Ishikawa (cell line): ENCODE measurements around the gene ZNF774.

Source experiments
- CEBPB ChIP-seq: IDR thresholded peaks from 2 replicates; pipeline ENCODE4 v1.6.1; 2012
- CREB1 ChIP-seq: IDR thresholded peaks from 2 replicates; pipeline ENCODE4 v1.6.1; 2012; ENCODE audit warnings: low read depth
- EGR1 ChIP-seq: IDR thresholded peaks from 2 replicates; pipeline ENCODE4 v1.6.1; 2012
- EP300 ChIP-seq: IDR thresholded peaks from 2 replicates; pipeline ENCODE4 v1.6.1; 2012; ENCODE audit warnings: borderline replicate concordance
- FOXM1 ChIP-seq: IDR thresholded peaks from 2 replicates; pipeline ENCODE4 v1.6.1; 2012; ENCODE audit warnings: low read depth, borderline replicate concordance
- MAX ChIP-seq: IDR thresholded peaks from 2 replicates; pipeline ENCODE4 v1.6.1; 2012
- NFIC ChIP-seq: IDR thresholded peaks from 2 replicates; pipeline ENCODE4 v1.6.1; 2012
- RAD21 ChIP-seq: IDR thresholded peaks from 2 replicates; pipeline ENCODE4 v1.6.1; 2012; ENCODE audit warnings: low read depth
- REST ChIP-seq: IDR thresholded peaks from 2 replicates; pipeline ENCODE4 v1.6.1; 2012; ENCODE audit warnings: low read depth, mild to moderate bottlenecking
- TAF1 ChIP-seq: IDR thresholded peaks from 2 replicates; pipeline ENCODE4 v1.6.1; 2012; ENCODE audit warnings: low read depth, mild to moderate bottlenecking
- TCF12 ChIP-seq: IDR thresholded peaks from 2 replicates; pipeline ENCODE4 v1.6.1; 2012; ENCODE audit warnings: low read depth
- TEAD4 ChIP-seq: IDR thresholded peaks from 2 replicates; pipeline ENCODE4 v1.6.1; 2012
- USF1 ChIP-seq: IDR thresholded peaks from 2 replicates; pipeline ENCODE4 v1.6.1; 2012
- YY1 ChIP-seq: IDR thresholded peaks from 2 replicates; pipeline ENCODE4 v1.6.1; 2012; ENCODE audit warnings: low read depth
- ZBTB7A ChIP-seq: IDR thresholded peaks from 2 replicates; pipeline ENCODE4 v1.6.1; 2012; ENCODE audit warnings: low read depth

ZNF774 gene

GRCh38 chr15:90400005-90400758, 48.1 kb downstream of the ZNF774 start:
- TF ChIP-seq REST (no peak), EP300 (no peak), CREB1 (no peak), CEBPB (no peak), MAX (no peak)

- TF ChIP-seq TEAD4, result 0 out of 2 replicates have a peak, but pooled peaks have one; percentile 4
- no peak for TF ChIP-seq EP300
- TF ChIP-seq CREB1, result no peak
- no peak for TF ChIP-seq MAX
- TF ChIP-seq CEBPB, result no peak
These were observed 48.8 kb downstream of the ZNF774 start for GRCh38 chr15:90400759-90401314.

- TF ChIP-seq TAF1 (no peak), REST (no peak), CEBPB (no peak), USF1 (no peak), CREB1 (no peak), EP300 (no peak), ZBTB7A (no peak), NFIC (no peak), TCF12 (no peak), EGR1 (no peak), YY1 (no peak), RAD21 (no peak), MAX (no peak), FOXM1 (no peak), TEAD4 (no peak)
These were observed 49.4 kb downstream of the ZNF774 start for GRCh38 chr15:90401495-90401894.

GRCh38 chr15:90402223-90402622, 50.1 kb downstream of the ZNF774 start:
- 0 out of 2 replicates have a peak, but pooled peaks have one; percentile 59 for TF ChIP-seq TCF12
- no peak for TF ChIP-seq YY1
- TF ChIP-seq TEAD4, result peak; percentile 67
- TF ChIP-seq ZBTB7A, result no peak
- peak; percentile 64 for TF ChIP-seq NFIC

GRCh38 chr15:90402767-90403166, 50.7 kb downstream of the ZNF774 start:
- TF ChIP-seq CREB1 (no peak), USF1 (no peak)

- TF ChIP-seq ZBTB7A, result no peak
These were observed 53.0 kb downstream of the ZNF774 start for GRCh38 chr15:90405055-90405607.

- TF ChIP-seq CEBPB (no peak), USF1 (no peak), CREB1 (no peak), EGR1 (no peak), TEAD4 (no peak), MAX (no peak), ZBTB7A (no peak), EP300 (no peak), REST (no peak), RAD21 (no peak), NFIC (no peak), YY1 (no peak), TCF12 (no peak), TAF1 (no peak), FOXM1 (no peak)
These were observed 55.3 kb downstream of the ZNF774 start for GRCh38 chr15:90407336-90407735.
